CD4-positive, alpha-beta T cell treated with Interleukin-17A for 1 hour (primary cell): ENCODE results near the gene RAPGEF1.
A peak's percentile ranks its signal among the peaks of the same experiment; 100 is the strongest.

Experiments used
- DNase-seq: peaks from one replicate; pipeline ENCODE4 v3.0.0-alpha.2; 2020

RAPGEF1 gene

GRCh38 chr9:131704988-131705387 lies 34.9 kb downstream of the RAPGEF1 start:
- DNase-seq = no peak

- no peak for DNase-seq
These were observed 35.5 kb downstream of the RAPGEF1 start for GRCh38 chr9:131704141-131704983.

GRCh38 chr9:131703697-131704096 lies 36.2 kb downstream of the RAPGEF1 start:
- DNase-seq = no peak

GRCh38 chr9:131702911-131703310 lies 37.0 kb downstream of the RAPGEF1 start:
- DNase-seq = no peak

GRCh38 chr9:131701789-131702337 lies 38.0 kb downstream of the RAPGEF1 start:
- no peak for DNase-seq

- no peak for DNase-seq
These were observed 38.5 kb downstream of the RAPGEF1 start for GRCh38 chr9:131701436-131701781.

GRCh38 chr9:131700765-131701435 lies 39.0 kb downstream of the RAPGEF1 start:
- DNase-seq = peak; percentile 13

- no peak for DNase-seq
These were observed 39.8 kb downstream of the RAPGEF1 start for GRCh38 chr9:131700076-131700475.

- no peak for DNase-seq
These were observed 41.3 kb downstream of the RAPGEF1 start for GRCh38 chr9:131698618-131698985.

GRCh38 chr9:131697908-131698617 lies 41.8 kb downstream of the RAPGEF1 start:
- no peak for DNase-seq

- DNase-seq = no peak
These were observed 42.8 kb downstream of the RAPGEF1 start for GRCh38 chr9:131697097-131697496.

GRCh38 chr9:131695836-131696460 lies 43.9 kb downstream of the RAPGEF1 start:
- no peak for DNase-seq

GRCh38 chr9:131695366-131695765 lies 44.5 kb downstream of the RAPGEF1 start:
- no peak for DNase-seq

- DNase-seq = no peak
These were observed 46.0 kb downstream of the RAPGEF1 start for GRCh38 chr9:131693651-131694597.

GRCh38 chr9:131692612-131693562 lies 47.0 kb downstream of the RAPGEF1 start:
- DNase-seq = no peak

- no peak for DNase-seq
These were observed 47.8 kb downstream of the RAPGEF1 start for GRCh38 chr9:131691969-131692611.

GRCh38 chr9:131690941-131691573 lies 48.8 kb downstream of the RAPGEF1 start:
- DNase-seq = peak; percentile 78

GRCh38 chr9:131690462-131690861 lies 49.4 kb downstream of the RAPGEF1 start:
- no peak for DNase-seq

GRCh38 chr9:131688377-131688776 lies 51.5 kb downstream of the RAPGEF1 start:
- no peak for DNase-seq
